HepG2 (cell line): ENCODE results near the gene ATOSB. TPM values are rescaled to one million over a fixed set of nuclear protein-coding genes. Genes with fewer than 3 reads are reported as not detected.

ENCODE experiments used
- ARID3A ChIP-seq: IDR thresholded peaks from 2 replicates; pipeline ENCODE4 v1.6.1; 2012; ENCODE audit warnings: low read depth, low read length, improper control_type of control experiment
- EP300 ChIP-seq, 3 experiments: sonication (generic) in 1 of 3; formaldehyde crosslinking in 1 of 3; IDR thresholded peaks; 2 replicates each; pipeline versions ENCODE4 v1.5.1 to v1.6.1; 2011 to 2020; ENCODE audit warnings: low read depth in 2 of 3, low read length in 2 of 3, borderline replicate concordance in 1 of 3, improper control_type of control experiment in 1 of 3, mild to moderate bottlenecking in 1 of 3, missing genetic modification reagents in 1 of 3, moderate library complexity in 1 of 3
- KDM6A ChIP-seq: IDR thresholded peaks from 2 replicates; pipeline ENCODE4 v1.6.1; 2016; ENCODE audit warnings: low read depth
- MAFG ChIP-seq: sonication (generic); formaldehyde crosslinking; IDR thresholded peaks from 2 replicates; pipeline ENCODE4 v1.5.1; 2020; ENCODE audit warnings: mild to moderate bottlenecking, missing genetic modification reagents
- MAX ChIP-seq: IDR thresholded peaks from 2 replicates; pipeline ENCODE4 v1.6.1; 2012; ENCODE audit warnings: inconsistent platforms
- TCF12 ChIP-seq, 2 experiments: fragments of 450-650 bp in 1 of 2; sonication (generic) in 1 of 2; formaldehyde crosslinking in 1 of 2; IDR thresholded peaks; 2 replicates each; pipeline versions ENCODE4 v1.6.1 to v1.8.0; 2017 to 2022; ENCODE audit warnings: antibody characterized with exemption in 1 of 2, mild to moderate bottlenecking in 1 of 2, missing genetic modification reagents in 1 of 2, moderate library complexity in 1 of 2
- ZBTB20 ChIP-seq: sonication (generic); formaldehyde crosslinking; IDR thresholded peaks from 2 replicates; pipeline ENCODE4 v1.8.1; 2023; ENCODE audit warnings: missing genetic modification reagents, low read depth, mild to moderate bottlenecking, borderline replicate concordance
- ZBTB7A ChIP-seq: sonication (generic); formaldehyde crosslinking; IDR thresholded peaks from 2 replicates; pipeline ENCODE4 v1.8.0; 2022; ENCODE audit warnings: mild to moderate bottlenecking, missing genetic modification reagents
- ZKSCAN8 ChIP-seq: IDR thresholded peaks from 2 replicates; pipeline ENCODE4 v1.6.1; 2016; ENCODE audit warnings: borderline replicate concordance, missing genetic modification reagents, missing compliant biosample characterization
- ZNF263 ChIP-seq: sonication (generic); formaldehyde crosslinking; IDR thresholded peaks from 2 replicates; pipeline ENCODE4 v1.4.0; 2020; ENCODE audit warnings: missing genetic modification reagents
- ZNF343 ChIP-seq: sonication (generic); formaldehyde crosslinking; IDR thresholded peaks from 2 replicates; pipeline ENCODE4 v1.4.0; 2020; ENCODE audit warnings: mild to moderate bottlenecking, missing genetic modification reagents
- ZNF484 ChIP-seq: sonication (generic); formaldehyde crosslinking; IDR thresholded peaks from 2 replicates; pipeline ENCODE4 v1.5.1; 2020; ENCODE audit warnings: mild to moderate bottlenecking, low read depth, missing genetic modification reagents, borderline replicate concordance
- ZNF781 ChIP-seq: sonication (generic); formaldehyde crosslinking; IDR thresholded peaks from 2 replicates; pipeline ENCODE4 v1.5.1; 2020; ENCODE audit warnings: borderline replicate concordance, mild to moderate bottlenecking, missing genetic modification reagents; ENCODE audit errors: not compliant biosample characterization
- polyA plus RNA-seq, 8 experiments: library from polyadenylated mRNA; depleted of rRNA in 3 of 8; stranded (reverse) in 7 of 8; unstranded in 1 of 8; fragments of >200 nt; fragmentation: Illumina TruSeq in 4 of 8; extraction: Trizol in 4 of 8; gene quantifications; 2 replicates each; pipeline versions ENCODE4 v1.2.1 to v1.2.3, GENCODE V29; 2011 to 2016; ENCODE audit warnings: low read depth in 4 of 8, missing spikeins in 1 of 8, mixed read lengths in 1 of 8; ENCODE audit not compliant: insufficient read depth in 1 of 8
- total RNA-seq, 5 experiments: library from RNA; depleted of rRNA; stranded (reverse); fragments of >200 nt; fragmentation: Illumina TruSeq; extraction: Trizol; gene quantifications; 2 replicates each; pipeline ENCODE4 v1.2.3, GENCODE V29; 2016; ENCODE audit warnings: low read depth in 1 of 5
- TF ChIP-seq, protein P1 (sequence below): sonication (generic); formaldehyde crosslinking; IDR thresholded peaks from 2 replicates; pipeline ENCODE4 v1.9.0; 2021; ENCODE audit warnings: mild to moderate bottlenecking, missing genetic modification reagents
- TF ChIP-seq, protein P2 (sequence below): sonication (generic); formaldehyde crosslinking; conservative IDR thresholded peaks from 2 replicates; pipeline ENCODE4 v1.4.0; 2020; ENCODE audit warnings: mild to moderate bottlenecking, missing genetic modification reagents, moderate library complexity

Gene ATOSB
- total and polyA plus RNA-seq, 2 of the 13 experiments (the other 11 are each of a cell fraction or from before 2014, with no cell fraction given) = 1.9 to 6.4 TPM

GRCh38 chr9:35096035-35096849 is 19.4 kb downstream of the ATOSB start, which contains the start of gene PIGO (continued):
- TF ChIP-seq, protein P1, sequence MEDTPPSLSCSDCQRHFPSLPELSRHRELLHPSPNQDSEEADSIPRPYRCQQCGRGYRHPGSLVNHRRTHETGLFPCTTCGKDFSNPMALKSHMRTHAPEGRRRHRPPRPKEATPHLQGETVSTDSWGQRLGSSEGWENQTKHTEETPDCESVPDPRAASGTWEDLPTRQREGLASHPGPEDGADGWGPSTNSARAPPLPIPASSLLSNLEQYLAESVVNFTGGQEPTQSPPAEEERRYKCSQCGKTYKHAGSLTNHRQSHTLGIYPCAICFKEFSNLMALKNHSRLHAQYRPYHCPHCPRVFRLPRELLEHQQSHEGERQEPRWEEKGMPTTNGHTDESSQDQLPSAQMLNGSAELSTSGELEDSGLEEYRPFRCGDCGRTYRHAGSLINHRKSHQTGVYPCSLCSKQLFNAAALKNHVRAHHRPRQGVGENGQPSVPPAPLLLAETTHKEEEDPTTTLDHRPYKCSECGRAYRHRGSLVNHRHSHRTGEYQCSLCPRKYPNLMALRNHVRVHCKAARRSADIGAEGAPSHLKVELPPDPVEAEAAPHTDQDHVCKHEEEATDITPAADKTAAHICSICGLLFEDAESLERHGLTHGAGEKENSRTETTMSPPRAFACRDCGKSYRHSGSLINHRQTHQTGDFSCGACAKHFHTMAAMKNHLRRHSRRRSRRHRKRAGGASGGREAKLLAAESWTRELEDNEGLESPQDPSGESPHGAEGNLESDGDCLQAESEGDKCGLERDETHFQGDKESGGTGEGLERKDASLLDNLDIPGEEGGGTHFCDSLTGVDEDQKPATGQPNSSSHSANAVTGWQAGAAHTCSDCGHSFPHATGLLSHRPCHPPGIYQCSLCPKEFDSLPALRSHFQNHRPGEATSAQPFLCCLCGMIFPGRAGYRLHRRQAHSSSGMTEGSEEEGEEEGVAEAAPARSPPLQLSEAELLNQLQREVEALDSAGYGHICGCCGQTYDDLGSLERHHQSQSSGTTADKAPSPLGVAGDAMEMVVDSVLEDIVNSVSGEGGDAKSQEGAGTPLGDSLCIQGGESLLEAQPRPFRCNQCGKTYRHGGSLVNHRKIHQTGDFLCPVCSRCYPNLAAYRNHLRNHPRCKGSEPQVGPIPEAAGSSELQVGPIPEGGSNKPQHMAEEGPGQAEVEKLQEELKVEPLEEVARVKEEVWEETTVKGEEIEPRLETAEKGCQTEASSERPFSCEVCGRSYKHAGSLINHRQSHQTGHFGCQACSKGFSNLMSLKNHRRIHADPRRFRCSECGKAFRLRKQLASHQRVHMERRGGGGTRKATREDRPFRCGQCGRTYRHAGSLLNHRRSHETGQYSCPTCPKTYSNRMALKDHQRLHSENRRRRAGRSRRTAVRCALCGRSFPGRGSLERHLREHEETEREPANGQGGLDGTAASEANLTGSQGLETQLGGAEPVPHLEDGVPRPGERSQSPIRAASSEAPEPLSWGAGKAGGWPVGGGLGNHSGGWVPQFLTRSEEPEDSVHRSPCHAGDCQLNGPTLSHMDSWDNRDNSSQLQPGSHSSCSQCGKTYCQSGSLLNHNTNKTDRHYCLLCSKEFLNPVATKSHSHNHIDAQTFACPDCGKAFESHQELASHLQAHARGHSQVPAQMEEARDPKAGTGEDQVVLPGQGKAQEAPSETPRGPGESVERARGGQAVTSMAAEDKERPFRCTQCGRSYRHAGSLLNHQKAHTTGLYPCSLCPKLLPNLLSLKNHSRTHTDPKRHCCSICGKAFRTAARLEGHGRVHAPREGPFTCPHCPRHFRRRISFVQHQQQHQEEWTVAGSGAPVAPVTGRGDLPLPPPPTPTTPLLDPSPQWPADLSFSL (CRISPR knock-in tag) = no peak
- TF ChIP-seq ZKSCAN8 (no peak), ZNF484 (no peak), MAX (peak; percentile 57), MAFG (CRISPR knock-in tag) (no peak), ZNF343 (peak; percentile 95; the same call in 1 of the 2 replicates), EP300 (IDR thresholded peaks at IDR 0.05; ENCODE audit: low read depth in 2 of 2, low read length in 2 of 2) (0 out of 4 replicates have a peak, but pooled peaks of 1 of the 2 experiments have one; percentile 42), EP300 (CRISPR knock-in tag; IDR thresholded peaks at IDR 0.05; ENCODE audit: borderline replicate concordance) (no peak; the same call in 1 of the 2 replicates), ZNF781 (CRISPR knock-in tag) (peak; percentile 81), ARID3A (no peak), ZNF263 (CRISPR knock-in tag) (peak; percentile 88), ZBTB20 (CRISPR knock-in tag) (peak; percentile 88; the same call in 1 of the 2 replicates), KDM6A (CRISPR knock-in tag) (peak; percentile 19; the same call in 1 of the 2 replicates), TCF12 (IDR thresholded peaks at IDR 0.05) (no peak), TCF12 (CRISPR knock-in tag; IDR thresholded peaks at IDR 0.05) (0 out of 2 replicates have a peak, but pooled peaks have one; percentile 51), ZBTB7A (CRISPR knock-in tag) (peak; percentile 12; the same call in 1 of the 2 replicates)
- TF ChIP-seq, protein P2, sequence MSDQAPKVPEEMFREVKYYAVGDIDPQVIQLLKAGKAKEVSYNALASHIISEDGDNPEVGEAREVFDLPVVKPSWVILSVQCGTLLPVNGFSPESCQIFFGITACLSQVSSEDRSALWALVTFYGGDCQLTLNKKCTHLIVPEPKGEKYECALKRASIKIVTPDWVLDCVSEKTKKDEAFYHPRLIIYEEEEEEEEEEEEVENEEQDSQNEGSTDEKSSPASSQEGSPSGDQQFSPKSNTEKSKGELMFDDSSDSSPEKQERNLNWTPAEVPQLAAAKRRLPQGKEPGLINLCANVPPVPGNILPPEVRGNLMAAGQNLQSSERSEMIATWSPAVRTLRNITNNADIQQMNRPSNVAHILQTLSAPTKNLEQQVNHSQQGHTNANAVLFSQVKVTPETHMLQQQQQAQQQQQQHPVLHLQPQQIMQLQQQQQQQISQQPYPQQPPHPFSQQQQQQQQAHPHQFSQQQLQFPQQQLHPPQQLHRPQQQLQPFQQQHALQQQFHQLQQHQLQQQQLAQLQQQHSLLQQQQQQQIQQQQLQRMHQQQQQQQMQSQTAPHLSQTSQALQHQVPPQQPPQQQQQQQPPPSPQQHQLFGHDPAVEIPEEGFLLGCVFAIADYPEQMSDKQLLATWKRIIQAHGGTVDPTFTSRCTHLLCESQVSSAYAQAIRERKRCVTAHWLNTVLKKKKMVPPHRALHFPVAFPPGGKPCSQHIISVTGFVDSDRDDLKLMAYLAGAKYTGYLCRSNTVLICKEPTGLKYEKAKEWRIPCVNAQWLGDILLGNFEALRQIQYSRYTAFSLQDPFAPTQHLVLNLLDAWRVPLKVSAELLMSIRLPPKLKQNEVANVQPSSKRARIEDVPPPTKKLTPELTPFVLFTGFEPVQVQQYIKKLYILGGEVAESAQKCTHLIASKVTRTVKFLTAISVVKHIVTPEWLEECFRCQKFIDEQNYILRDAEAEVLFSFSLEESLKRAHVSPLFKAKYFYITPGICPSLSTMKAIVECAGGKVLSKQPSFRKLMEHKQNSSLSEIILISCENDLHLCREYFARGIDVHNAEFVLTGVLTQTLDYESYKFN (CRISPR knock-in tag) = peak; percentile 71
